ENCODE measurements around the gene PISD. TPM values are rescaled to one million over a fixed set of nuclear protein-coding genes. Genes with fewer than 3 reads are reported as not detected.
A peak's percentile ranks its signal among the peaks of the same experiment; 100 is the strongest.

PISD gene
- total RNA-seq, 2 experiments from 2014 or later: 21.5 to 51.9 TPM

DNA sequence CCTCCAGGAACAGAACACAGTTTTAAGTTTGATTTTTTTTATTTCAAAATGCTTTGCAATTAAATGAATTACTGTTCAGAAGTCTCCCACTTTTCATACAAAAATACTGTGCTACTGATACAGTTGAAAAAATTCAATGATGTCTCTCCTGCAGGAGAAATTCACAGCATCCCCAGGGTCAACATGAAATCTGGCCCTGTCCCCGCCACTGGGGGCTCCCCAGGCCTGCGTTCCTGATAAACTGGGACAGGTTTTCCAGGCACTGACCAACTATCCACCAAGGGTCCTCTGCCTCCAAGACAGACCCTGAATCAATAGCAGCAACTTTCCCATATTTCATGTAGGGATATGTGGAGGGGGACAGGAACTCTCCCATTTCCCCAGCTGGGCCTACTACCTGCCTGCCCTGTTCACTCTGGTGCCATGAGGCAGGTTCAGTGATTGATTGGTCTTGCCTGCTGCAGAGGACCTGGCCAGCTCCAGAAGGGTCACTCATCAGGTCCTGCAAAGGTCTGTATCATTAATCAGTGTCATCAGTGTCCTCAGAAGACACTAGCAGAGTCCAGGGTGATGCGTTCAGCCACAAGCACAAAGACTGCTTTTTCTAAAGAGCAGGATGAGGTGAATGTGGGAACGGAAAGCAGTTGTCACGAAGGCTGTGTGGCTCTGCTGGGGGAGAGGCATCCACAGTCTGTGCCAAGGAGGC lies 43.4 kb downstream of the PISD start:
- Histone ChIP-seq H3K36me3 (ENCODE audit: insufficient read depth, low read length) (peaks cover 55% of the 10 kb centered on the region), H2AFZ (ENCODE audit: low read length) (no peak overlapping the region), H3K27ac (ENCODE audit: low read depth, low read length, poor library complexity, severe bottlenecking) (no peak overlapping the region), H3K4me3 (ENCODE audit: low read depth, low read length, poor library complexity, severe bottlenecking) (no peak overlapping the region), H3K9me3 (ENCODE audit: low read length) (no peaks in the 10 kb centered on the region), H3K4me2 (ENCODE audit: low read length) (no peak overlapping the region), H3K4me1 (ENCODE audit: insufficient read depth, low read length, poor library complexity, severe bottlenecking) (peaks cover 24% of the 10 kb centered on the region), H4K20me1 (ENCODE audit: insufficient read depth, low read length) (no peaks in the 10 kb centered on the region), H3K79me2 (ENCODE audit: insufficient read depth, low read depth, low read length) (no peaks in the 10 kb centered on the region), H3K9me2 (ENCODE audit: insufficient read depth, low read length) (no peaks in the 10 kb centered on the region)
- DNase-seq (ENCODE audit: low spot score): no peak
- no TSS peak for BruUV-seq (replicated peaks)
- CTCF ChIA-PET (ENCODE audit: unreplicated experiment): no interaction called here
- POLR2A ChIA-PET: no interaction called here
- no peak for TF ChIP-seq EZH2phosphoT487 (IDR thresholded peaks at IDR 0.05; ENCODE audit: borderline replicate concordance, low read depth, low read length)
- TF ChIP-seq, protein P1, sequence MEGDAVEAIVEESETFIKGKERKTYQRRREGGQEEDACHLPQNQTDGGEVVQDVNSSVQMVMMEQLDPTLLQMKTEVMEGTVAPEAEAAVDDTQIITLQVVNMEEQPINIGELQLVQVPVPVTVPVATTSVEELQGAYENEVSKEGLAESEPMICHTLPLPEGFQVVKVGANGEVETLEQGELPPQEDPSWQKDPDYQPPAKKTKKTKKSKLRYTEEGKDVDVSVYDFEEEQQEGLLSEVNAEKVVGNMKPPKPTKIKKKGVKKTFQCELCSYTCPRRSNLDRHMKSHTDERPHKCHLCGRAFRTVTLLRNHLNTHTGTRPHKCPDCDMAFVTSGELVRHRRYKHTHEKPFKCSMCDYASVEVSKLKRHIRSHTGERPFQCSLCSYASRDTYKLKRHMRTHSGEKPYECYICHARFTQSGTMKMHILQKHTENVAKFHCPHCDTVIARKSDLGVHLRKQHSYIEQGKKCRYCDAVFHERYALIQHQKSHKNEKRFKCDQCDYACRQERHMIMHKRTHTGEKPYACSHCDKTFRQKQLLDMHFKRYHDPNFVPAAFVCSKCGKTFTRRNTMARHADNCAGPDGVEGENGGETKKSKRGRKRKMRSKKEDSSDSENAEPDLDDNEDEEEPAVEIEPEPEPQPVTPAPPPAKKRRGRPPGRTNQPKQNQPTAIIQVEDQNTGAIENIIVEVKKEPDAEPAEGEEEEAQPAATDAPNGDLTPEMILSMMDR (conservative IDR thresholded peaks at IDR 0.05; ENCODE audit: low read length): 0 out of 2 replicates have a peak, but pooled peaks have one; percentile 32
- intact Hi-C loops (cut with micrococcal nuclease; ENCODE audit: unreplicated experiment): no loop called here

DNA sequence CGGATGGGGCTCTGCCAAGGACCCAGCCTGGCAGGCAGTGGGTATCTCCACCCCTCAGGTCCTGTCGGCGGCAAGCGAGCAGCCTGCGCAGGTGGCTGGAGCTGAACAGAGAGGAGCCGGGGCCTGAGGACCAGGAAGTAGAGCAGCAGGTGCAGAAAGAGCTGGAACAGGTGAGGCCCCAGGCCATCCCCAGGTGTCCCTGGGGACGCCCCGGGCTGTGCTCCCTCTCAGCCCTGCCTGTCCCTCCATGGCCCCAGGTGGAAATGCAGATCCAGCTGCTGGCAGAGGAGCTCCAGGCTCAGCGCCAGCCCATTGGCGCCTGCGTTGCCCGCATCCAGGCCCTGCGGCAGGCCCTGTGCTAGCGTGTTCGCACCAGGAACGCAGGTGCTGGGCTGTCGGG lies 44.0 kb downstream of the PISD start:
- Histone ChIP-seq H4K20me1 (ENCODE audit: insufficient read depth, low read length) (no peaks in the 10 kb centered on the region), H3K27ac (ENCODE audit: low read depth, low read length, poor library complexity, severe bottlenecking) (no peak overlapping the region), H3K4me2 (ENCODE audit: low read length) (no peak overlapping the region), H3K4me1 (ENCODE audit: insufficient read depth, low read length, poor library complexity, severe bottlenecking) (peaks cover 24% of the 10 kb centered on the region), H3K36me3 (ENCODE audit: insufficient read depth, low read length) (peaks cover 53% of the 10 kb centered on the region), H3K9me2 (ENCODE audit: insufficient read depth, low read length) (no peaks in the 10 kb centered on the region), H3K79me2 (ENCODE audit: insufficient read depth, low read depth, low read length) (no peaks in the 10 kb centered on the region), H3K4me3 (ENCODE audit: low read depth, low read length, poor library complexity, severe bottlenecking) (no peak overlapping the region), H2AFZ (ENCODE audit: low read length) (no peak overlapping the region), H3K9me3 (ENCODE audit: low read length) (no peaks in the 10 kb centered on the region)
- no TSS peak for BruUV-seq (replicated peaks)
- CTCF ChIA-PET (ENCODE audit: unreplicated experiment): no interaction called here
- POLR2A ChIA-PET: no interaction called here
- no peak for DNase-seq (ENCODE audit: low spot score)
- TF ChIP-seq, protein P1 (conservative IDR thresholded peaks at IDR 0.05; ENCODE audit: low read length): no peak
- TF ChIP-seq EZH2phosphoT487 (IDR thresholded peaks at IDR 0.05; ENCODE audit: borderline replicate concordance, low read depth, low read length): no peak
- intact Hi-C loops (cut with micrococcal nuclease; ENCODE audit: unreplicated experiment): no loop called here

DNA sequence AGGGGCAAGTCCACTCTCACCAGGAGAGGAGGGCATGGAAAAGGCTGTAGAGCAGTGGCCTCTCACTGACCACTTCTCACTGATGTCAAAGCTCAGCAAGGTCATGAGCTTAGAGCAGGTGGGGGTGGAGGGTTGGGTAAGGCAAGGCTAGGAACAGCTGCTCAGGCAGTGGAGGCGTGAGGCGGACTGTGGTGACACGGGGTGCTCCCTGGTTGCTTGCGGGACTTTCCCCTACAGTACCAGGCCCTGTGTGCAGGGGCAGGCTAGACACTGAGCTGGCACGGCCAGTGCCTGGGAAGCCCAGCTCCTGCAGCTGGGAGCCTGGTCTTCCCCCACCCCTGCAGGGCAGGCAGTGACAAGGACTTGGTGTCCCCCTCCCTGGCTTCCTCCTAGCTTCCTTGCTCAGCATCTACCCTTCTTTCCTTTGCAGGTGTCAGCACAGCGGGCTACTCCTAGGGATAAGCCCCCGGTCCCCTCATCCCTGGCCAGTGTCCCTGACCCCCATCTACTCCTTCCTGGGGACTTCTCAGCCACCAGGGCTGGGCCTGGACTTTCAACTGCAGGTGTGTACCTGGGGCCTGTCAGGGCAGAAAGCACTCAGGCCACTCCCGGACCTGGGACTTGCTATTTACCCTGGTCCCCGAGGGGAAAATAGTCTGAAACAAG lies 45.6 kb downstream of the PISD start:
- Histone ChIP-seq H3K9me3 (ENCODE audit: low read length) (no peaks in the 10 kb centered on the region), H3K4me1 (ENCODE audit: insufficient read depth, low read length, poor library complexity, severe bottlenecking) (peaks cover 24% of the 10 kb centered on the region), H3K36me3 (ENCODE audit: insufficient read depth, low read length) (peaks cover 62% of the 10 kb centered on the region), H3K4me2 (ENCODE audit: low read length) (no peak overlapping the region), H3K27ac (ENCODE audit: low read depth, low read length, poor library complexity, severe bottlenecking) (no peak overlapping the region), H4K20me1 (ENCODE audit: insufficient read depth, low read length) (no peaks in the 10 kb centered on the region), H3K79me2 (ENCODE audit: insufficient read depth, low read depth, low read length) (no peaks in the 10 kb centered on the region), H3K4me3 (ENCODE audit: low read depth, low read length, poor library complexity, severe bottlenecking) (no peak overlapping the region), H3K9me2 (ENCODE audit: insufficient read depth, low read length) (no peaks in the 10 kb centered on the region), H2AFZ (ENCODE audit: low read length) (no peak overlapping the region)
- POLR2A ChIA-PET: interaction anchor here (0.9 kb wide), 1 partner anchor 14 kb away, joined by 4 read pairs; no protein-coding TSS in a partner anchor
- DNase-seq (ENCODE audit: low spot score): no peak
- BruUV-seq (replicated peaks): no TSS peak
- intact Hi-C loops (cut with micrococcal nuclease; ENCODE audit: unreplicated experiment): no loop called here
- TF ChIP-seq, protein P1 (conservative IDR thresholded peaks at IDR 0.05; ENCODE audit: low read length): no peak
- TF ChIP-seq EZH2phosphoT487 (IDR thresholded peaks at IDR 0.05; ENCODE audit: borderline replicate concordance, low read depth, low read length): no peak
- CTCF ChIA-PET (ENCODE audit: unreplicated experiment): no interaction called here
